GM21576 (cell line): ENCODE data around the gene NFATC2.

ENCODE experiments used
- ATAC-seq: cut with Tn5 transposase; IDR thresholded peaks from one replicate; pipeline ENCODE4 v1.9.1; 2021; ENCODE audit warnings: mild to moderate bottlenecking, moderate library complexity; ENCODE audit not compliant: unreplicated experiment

The NFATC2 gene

DNA sequence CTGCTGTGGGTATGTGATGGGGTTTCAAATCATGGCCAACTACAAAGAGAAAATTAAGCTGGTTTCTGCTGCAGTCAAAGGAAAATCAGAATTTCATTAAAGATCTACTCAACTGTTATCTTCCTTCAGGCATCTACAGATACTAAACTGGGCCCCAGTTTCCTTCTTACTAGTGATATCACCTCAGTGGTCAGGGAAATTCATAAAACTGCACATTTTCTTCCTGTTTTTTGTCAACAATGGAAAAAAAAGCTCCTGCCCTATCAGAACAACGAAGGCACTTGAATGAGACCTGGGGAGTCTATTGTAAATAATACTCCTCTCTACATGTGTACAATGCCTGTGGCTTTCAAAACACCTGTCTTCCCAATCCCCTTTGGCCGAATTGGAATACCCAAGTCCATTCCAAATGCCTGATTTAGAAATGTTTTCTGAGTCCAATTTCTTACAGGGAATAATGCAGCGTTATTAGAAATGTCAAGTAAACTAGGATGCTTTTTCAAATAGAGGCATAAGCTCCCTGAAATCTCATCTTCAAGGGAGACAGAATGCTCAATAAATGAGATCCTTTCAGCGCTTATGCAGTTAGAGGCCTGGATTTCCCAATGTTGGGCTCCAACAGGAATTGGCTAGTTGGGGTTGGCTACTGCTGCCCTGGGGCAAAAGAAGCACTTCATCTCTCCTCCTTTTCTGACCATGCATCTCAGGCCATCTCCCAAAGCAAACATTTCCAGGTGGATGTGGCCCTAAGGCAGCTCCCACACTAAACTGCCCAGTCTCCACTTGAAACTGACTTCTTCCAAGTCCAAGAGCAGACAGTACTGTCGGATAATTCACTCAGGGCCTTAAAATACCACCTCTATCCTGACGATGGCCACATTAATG is 143.3 kb downstream of the NFATC2 start:
- ATAC-seq, result no peak

DNA sequence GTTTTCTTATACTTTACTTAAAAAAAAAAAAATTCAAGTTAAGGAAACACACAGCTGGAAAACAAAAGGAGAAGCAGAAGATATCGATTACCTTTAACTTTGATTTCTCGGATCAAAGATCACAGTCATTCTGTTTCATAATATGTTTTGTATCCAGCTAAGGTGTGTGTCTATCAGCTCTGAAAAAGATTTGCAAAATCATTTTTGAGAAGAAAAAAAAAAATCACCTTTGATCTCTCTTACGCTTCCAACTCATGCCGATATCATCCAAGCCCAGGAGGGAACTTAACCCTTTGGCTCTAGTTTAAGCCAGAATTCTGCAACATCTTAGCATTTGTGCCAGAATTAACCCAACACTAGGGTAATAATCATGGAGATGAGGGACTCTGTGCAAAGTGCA is 144.0 kb downstream of the NFATC2 start:
- ATAC-seq, result no peak

DNA sequence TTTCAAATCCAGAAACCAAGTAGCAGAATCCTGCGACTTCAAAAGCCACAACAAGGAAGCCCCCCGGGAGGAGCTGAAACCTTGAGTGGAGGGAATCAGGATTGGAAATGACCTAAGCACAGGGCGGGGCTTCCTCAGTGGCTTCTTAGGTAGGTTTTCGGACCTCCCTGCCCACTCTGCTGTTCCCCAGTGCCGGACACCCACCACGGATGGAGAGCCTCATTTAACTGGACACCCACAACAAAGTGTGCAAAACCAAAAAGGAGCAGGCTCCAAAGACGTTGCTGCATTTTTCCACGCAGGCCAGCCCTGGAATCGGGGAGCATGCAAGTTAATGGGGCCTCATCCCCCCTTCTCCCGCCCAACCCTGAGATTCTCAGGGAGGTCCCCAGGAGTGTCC is 144.4 kb downstream of the NFATC2 start:
- no peak for ATAC-seq

DNA sequence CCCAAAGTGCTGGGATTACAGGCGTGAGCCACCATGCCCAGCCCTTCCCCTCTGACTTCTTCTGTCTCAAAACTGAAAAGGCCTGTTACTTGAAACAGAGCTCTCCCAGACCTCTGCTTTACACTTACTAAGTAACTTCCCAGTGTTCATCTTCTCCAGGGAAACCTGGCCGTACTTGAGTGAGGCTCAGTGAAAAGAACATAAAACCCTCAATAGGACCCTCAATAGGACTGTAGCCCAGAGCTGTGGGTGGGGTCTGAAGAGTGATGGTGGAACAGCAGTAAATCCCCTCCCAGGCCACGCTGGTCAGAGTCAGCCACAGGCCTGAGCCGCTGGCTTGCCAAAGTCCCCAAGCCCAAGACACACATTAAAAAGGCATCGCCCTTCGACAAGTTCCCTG is 145.4 kb downstream of the NFATC2 start:
- no peak for ATAC-seq

DNA sequence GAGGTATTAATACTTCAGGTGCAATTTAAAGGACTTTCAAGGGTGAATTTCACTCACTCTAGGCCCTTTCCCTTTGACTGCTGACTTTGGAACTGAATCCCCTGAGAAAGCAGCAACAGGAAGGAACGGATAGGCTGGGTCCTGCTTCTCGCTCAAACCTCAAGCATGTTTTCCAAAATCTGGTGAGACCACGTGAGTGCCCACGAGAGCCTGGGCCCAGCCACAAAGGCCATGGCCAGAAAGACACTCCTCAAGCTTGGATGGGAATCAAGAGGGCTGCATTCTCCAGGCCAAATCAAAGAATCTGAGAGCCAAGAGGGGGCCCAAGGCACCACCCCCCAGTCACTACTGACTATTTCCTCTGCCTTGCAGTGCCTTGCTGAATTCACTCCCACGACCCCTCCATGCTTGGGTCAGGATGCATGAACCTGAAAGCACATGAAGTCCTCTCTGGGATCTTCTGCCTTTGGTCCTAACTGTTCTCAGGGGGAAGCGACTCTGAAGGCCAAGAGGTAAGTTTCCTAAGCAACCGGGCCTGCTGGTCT is 146.1 kb downstream of the NFATC2 start:
- ATAC-seq, result no peak

DNA sequence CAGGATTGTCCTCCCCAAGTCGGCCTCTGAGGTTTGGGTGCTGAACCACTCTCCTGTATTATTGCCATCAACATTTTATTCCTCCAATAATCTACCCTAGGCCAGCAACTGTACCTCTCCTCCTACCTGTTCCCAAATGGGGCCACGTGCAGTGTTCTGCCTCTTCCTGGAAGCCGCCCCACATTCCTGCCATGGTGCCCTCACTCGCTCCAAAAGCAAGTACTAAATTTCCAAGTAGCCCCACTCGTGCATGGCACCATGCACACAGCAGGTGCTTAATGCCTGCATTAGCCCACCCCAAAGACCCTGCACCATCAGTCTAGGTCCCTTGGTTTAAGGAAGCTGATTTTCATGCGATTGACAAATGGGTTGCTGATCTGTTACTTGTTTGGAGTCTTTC is 147.8 kb downstream of the NFATC2 start:
- no peak for ATAC-seq

DNA sequence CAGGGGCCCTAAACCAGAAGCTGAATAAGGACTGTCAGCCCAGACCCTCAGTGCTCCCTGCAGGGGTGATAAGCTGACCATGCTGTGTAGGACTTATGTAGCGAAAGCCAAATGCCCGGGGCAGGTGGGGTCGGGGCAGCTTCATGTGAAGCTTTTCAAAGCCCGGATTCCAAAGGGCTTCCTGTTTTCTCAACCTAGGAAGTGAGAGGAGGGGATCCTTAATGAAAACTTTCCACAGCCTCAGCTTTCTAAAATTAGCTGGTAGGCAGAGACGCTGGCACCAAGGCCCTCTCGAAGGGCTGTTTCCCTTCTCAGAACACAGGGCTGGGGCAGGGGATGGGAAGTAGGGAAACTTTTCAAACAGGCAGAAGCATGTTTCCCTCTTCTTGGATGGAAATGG is 148.9 kb downstream of the NFATC2 start:
- no peak for ATAC-seq

DNA sequence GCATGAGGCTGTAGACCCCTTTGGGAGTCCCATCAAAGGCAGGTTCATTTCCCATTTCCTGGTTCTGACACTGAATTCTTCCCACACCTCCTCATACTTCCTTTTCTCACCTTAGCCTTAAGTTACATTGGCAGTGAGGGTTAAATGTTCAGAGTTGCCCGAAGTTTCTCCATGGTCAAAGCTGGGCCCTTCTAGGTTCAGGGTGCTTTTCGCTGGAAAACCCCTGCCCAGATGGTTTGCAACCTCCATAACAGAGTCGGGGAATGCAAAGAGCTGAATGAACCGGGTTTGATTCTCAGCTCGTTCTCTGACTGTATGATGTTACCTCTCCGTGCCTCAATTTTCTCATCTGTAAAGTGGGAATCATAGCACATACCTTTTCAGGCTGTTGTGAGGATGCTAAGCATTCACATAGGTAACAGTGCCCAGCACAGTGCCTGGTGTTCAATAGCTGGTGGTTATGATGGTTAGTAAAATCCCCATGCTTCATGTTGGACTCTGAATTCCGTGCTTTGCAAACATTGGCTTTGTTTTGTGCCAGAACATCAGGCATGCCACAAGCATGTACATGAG is 149.8 kb downstream of the NFATC2 start:
- no peak for ATAC-seq

DNA sequence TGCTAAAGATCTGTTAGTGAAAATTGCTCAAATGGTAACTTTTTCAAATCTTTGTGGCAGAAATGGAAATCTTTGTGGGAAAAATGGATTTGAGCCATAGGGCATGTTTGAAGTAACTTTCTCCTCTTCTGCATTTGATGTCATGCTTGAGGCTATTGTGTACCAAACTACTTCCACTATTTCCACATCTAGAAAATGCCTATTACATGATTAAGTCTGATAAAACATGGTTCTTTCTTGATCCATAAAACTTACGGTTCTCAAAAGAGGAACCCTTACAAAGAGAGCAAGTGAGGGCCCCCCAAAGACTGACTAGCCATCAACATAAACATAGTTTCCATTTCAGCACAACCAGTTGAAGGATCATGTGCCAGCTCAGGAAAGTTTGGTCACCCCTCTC is 150.6 kb downstream of the NFATC2 start:
- no peak for ATAC-seq

DNA sequence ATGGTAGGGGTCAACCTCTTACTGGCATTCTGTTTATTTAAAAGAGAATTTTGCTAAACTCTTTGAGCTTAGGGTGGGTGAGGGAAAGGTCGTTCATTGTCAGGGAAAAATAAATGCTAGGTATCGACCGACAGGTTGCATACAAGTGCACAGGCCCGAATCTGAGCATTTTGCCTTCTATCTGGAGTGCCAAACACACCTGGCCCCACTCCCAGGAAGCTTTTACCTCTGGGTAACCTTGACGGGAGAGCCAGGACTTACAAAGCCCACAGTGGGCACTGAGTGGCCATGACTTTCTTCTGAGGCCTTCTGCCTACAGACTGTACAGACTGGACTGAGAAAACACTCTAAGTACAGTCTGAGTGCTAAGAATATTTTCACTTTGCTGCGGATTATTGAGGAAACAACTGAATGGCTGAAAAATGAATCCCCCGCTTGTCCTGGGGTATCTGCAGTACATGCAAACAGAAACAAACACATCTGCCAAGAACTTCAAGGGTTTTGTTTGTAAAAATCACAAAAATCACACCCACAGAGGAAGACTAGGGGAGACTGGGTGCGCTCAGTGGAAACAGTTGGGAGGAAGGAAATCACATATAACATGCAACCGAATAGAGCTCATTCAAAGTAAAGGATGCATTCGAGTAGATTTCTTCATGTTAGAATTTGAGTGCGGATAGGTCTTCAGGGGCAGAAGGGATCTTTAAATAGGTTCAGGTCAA is 152.8 kb downstream of the NFATC2 start:
- ATAC-seq, result no peak

DNA sequence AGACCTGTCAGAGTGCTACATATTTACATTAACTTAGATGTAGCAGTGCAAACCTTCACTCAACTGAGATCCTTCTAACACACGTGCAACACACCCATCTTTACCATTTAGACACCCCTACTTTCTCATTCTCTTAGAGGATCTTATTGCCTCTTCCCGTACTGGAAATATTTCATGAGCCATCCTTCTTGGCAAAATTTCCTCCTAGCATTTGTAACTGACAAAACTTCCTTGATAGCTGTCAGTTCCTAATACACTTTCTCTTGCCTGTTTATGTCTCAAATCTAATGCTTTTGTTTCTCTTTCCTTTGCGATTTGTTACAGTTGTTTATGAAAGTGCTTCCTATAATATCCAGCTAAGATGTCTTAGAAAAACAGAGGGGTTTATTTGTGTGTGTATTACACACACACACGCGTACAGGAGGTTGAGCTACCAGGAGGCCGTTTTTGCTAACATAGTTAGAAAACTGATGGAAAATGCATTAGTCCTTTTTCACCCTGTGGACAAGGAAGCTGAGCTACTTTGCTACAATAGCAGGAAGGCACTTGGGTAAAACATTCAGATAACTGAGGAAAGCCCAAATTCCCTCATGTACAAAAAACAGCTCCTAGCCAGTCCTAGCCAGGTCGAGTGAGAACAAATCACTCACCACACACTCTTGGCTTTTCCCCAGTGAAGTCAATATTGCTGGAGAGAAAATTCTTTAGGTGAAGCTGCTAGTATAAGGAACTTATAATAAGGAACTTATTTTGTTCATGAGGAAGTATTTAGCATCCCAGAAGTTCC is 153.6 kb downstream of the NFATC2 start:
- no peak for ATAC-seq

DNA sequence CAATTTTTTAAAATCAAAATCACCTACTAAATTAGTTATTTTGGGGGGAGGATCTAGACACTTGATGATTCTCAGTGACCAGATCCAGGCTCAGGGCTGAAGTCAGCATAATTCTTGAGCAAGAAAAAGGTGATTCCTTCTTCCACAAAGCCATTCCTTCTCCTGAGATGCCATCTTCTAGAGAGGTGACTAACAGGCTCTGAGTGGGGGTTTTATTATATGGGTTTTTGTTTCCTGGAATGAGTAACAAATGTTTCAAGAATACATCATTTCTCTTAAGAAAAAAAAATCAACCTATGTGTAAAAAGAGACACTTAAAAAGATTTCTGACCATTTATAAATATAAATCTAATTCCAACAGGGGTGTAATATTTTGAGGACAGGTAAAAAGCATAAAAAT is 154.3 kb downstream of the NFATC2 start:
- ATAC-seq, result no peak

DNA sequence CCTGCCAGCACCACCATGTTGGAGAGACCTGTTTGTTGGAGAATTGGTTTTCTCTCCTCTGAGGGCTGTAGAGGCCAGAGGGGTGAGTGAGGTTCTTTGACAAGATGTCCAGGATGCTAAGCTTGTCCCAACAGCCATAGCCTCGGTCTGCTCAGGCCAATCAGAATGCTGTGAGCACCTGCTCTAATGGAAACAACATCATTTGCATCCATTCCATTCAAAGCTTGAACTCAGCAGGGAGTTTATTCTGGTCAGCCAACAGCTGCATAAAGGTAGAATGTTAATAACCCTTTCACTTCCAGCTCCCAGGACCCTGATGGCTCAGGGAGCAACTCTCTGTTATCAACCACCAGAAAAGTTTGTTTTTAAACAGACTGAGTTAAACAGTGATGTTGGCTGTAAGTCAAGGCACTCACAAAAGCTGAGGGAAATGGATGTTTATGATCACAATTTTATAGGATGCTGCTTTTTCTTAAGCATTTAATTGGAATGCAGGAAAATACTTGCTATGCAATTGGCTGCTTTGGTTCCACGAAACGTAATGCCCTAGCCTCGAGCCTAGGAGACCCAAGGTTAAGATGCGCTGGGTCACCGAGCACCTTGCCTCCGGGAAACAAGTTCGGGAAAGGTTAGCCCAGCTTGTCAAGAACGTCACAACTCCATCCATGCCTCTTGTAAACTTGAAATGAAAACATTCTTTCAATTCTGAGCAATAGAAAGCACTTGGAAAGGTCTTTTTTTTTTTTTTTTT is 155.2 kb downstream of the NFATC2 start:
- no peak for ATAC-seq

DNA sequence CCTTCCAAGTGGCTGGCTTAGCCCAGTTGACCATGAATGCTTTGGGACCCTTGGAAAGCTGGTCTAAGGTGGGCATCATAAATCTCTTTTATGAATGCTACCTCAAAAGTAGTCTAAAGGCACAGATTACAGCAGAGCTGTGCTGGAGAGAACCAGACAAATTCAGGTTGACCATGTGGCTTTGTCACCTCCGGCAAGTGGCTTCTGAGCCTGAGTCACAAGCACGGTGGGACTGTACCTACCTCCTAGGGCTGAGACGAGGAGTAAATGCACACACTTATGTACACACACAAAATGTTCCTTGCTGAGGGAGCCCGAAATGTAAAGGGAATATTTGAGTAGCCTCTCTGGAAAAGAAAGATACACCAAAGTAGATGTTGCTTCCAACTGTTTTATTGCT is 155.9 kb downstream of the NFATC2 start:
- ATAC-seq, result no peak

DNA sequence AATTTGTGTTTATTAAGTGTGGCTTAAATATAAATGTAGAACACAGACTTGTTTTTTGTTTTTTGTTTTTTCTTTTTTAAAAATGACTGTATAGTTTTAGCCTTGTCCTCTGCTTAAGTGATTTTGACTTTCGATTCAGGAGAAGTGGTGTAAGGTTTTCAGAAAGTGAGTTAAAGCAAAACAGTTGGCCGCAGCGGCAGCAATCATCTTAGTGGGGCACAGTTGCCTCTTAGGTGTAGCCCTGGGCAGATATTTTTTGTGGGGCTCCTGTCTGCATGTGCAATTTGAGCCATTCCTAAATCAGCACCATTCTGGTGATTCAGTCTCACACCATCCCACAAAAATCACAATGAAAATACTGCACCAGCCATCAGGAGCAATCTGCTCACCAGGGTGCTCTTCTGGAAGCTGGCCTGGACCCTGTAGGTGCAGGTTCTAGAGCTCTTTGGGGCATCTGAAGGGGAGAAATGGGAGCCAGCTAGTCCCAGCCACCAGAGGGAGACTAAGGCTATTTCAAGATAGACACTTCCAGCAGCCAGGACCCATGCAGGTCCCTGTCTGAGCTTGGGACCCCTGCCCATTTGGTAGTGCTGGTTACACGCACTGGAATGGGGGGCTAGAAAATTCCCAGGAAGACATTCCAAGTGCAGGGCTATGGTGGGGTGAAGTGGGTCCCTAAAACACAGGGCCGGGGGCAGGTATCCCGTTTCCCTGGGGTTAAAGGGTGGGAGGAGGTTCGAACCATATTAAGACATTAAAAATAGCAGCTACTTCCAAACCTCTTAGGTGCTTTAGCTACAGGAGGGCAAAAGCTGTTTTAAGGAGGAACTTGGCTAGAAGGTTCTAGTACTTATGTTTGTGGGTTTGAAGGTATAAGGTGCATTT is 156.6 kb downstream of the NFATC2 start:
- no peak for ATAC-seq

DNA sequence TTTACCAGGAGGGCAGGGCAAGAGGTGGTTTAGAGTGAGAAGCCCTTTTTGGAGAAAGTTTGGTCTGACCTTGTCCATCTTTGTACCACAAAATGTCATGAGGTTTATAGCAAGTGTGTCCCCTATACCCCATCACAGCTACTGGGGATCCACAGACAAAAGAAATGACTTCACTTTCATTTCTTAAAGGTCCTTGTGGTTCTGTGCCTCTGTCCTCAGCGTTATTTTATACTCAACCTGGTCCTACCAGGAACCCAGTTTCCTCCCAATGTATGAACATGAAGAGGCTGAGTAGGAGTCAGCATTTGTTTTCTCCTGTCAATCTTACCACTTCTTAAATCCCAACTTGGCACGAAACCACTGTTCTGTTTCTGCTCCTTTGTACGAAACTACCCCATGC is 157.6 kb downstream of the NFATC2 start:
- no peak for ATAC-seq

DNA sequence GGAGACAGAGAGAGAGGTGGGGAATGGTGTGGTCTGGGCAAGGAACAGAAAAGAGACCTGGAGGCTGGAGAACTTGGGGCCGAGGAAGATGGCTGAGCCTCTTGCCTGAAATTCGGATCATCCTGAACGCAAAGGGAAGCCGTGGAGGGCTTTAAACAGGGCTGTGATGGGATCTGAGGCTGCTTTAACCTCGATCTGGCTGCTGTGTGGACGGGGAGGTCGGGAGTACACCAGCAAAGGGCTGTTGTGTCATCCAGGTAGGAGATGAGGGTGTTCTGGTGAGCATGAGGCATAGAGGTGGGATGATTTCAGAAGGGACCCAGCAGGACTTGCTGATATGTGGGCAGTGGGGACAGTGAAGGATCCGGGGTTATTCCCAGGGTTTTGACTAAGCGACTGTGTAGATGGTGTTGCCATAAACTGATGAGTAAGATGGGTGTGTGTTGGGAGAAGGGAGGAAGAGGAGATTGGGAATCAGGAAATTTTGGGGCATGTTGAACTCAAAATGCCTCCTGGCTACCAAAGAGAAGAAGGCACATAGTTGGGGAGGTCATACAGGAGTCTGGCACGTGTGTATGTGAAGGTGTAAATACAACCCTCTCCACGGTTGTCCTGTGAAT is 158.5 kb downstream of the NFATC2 start:
- ATAC-seq, result no peak

DNA sequence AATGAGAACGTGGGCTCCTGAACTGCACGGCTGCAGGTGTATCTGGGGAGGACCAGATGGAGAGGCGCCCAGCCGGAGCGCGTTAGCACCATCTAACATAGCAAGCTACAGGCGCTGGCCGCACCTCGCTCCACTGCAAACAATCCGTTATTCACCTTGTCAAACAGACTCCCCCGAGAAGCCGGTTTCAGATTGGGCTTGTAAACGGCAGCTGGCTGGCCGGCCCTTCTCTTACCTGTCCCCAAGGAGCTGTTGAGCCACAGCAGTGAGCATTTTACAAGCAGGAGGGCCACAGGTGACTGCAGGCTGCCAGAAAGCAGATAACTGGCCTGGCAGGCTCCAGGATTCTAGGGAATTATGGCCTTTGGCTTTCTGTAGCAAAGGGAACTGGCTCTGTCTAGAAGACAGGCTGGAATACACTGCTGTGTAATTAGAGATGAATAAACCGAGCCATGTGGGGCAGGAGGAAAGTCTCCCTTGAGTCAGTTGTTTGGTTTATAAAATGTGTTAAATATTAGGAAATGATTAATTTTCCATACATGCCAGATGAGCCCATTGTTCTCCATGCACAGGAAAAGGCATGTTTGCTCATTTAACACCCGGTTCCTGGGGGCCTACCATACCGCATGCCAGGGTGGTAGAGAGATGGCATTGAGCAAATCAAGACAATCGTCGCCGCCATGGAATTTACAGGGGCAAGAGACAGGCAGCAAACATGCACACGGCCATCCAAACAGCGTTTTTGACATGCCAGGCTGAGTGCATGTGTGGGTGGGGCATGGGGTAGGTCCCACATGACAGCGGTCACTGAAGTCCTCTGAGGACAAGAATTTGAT is 159.3 kb downstream of the NFATC2 start:
- ATAC-seq, result no peak
